ENCODE data around the gene ATP6V0C.
A peak's percentile ranks its signal among the peaks of the same experiment; 100 is the strongest.

ATP6V0C gene

DNA sequence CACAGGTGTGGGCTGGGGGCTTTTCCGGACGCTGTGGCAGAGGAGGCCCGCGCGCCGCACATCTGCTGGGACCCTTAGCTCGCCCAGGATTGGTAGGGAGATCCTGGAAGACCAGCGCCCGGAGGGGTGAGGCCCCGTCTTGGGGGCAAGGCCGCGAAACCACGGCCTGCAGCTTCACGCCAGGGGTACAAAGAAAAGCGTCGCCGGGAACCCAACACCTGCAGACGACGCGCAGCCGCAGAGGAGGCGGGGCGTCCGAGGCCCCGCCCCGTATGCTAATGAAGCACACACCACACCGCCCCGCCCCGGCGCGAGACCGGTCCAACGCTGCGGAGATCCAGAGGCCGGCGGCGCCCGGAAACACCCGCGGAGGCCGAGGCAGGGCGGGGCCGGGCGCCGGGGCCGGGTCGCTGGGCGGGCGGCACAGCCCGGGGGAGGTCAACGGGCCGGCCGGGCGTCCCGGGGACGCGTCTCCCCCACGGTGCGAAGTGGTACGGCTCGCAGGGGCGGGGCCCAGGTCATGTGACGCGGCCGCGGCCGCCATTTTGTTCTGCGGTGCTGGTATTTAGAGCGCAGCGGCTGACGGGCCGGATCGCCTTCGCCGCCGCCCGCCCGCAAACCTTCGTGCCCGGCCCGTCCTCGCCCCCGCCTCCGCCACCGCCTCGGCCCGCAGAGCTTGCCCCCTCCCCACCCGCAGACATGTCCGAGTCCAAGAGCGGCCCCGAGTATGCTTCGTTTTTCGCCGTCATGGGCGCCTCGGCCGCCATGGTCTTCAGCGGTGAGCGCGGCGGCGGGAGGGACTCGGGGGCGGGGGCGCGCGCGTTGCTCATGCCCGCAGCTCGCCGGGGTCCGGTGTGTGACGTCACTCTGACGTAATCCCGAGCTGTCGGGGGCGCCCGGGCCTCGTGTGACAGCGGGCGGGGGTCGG is at the start of gene ATP6V0C:
Gene ATP6V0C, plus strand, starts transcription at position 548 of the 928 bp plus-strand sequence. Its CDS starts 152 bp downstream, at position 700.
- peak; percentile 88 to 90 for DNase-seq (ENCODE audit: low read depth in 2 of 2)

DNA sequence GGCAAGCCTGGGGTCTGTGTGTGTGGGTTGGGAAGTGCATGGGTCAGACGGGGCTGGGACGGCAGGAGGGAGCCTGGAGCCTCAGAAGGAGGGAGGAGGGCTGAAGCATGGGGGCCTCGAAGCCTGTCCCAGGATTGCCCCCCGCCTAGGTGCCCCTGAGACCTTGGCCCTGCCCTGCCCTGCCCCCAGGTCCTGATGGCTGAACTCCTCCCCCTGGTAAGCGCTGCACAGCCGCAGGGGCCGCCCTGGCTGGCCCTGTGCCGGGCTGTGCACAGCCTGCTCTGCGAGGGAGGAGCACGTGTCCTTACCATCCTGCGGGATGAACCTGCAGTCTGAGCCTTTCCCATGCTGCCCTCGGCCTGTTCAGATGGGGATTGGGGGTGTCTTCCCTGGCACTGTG is 49.4 kb upstream of the ATP6V0C start:
- DNase-seq (ENCODE audit: low read depth in 2 of 2) = no peak

DNA sequence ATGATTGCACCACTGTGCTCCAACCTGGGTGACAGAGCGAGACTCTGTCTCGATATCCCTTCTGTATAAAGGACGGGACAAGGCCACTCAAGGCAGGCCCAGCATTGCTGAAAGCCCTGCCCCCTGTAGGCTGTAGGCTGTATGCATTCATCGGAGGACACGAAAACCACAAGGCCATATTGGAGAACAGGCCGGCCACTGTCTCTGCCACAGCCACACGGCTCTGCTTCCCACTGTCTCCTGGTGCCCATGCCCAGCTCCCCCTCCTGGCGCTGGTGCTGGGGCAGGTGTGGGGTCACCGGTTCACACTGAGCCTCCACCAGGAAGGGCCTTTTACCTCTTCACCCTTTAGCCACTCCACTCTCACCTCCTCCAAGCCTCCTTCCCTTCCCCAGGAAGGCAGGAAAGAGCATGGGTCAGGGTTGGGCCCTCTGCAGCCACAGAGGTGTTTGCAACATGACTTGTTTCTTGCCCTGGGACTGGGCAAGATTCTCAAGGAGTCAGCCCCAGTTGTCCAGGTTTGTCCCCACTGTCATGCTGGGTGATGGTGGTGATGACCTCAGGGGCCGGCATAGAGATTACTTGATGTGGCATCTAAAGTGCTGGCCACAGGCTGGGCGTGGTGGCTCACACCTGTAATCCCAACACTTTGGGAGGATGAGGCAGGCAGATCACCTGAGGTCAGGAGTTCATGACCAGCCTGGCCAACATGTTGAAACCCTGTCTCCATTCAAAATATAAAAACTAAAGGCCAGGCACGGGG is 47.9 kb upstream of the ATP6V0C start:
- DNase-seq (ENCODE audit: low read depth in 2 of 2) = no peak

DNA sequence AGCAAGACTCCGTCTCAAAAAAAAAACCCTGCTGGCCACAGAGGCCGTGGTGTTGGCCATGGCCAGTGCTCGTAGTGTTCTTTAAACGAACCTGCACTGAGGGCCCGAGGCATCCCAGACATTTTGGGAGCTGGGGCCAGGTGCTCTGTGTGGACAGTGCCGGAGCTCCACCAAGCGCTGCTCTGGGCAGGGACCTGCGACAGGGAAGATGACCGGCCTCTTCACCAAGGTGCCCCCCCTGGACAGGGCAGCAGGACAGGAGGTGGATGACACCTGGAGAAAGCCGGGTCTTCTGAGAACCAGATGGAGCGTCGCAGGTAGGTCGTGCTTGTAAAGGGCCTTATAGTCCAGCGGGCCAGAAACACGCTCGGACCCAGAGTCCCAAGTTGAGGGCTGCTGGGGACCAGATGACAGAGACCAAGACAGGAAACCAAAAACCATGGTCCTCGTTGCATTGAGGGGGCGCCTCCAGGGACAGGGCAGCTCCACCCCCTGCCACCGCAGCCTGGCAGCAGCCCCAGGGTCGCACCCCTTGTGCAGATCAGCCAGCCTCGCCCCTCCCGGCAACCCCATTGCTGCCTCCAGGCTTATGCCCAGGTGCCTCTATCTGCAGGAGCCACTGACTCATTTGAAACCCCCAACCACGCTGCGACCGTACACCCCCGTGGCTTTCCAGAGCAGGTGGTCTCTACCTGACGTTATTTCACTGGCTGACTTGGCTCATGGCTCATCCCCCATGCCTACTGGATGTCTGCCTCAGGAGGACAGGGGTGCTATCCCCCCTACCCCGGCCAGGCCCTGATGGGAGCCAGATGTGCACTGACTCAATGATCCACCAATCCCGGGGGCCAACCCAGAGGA is 46.9 kb upstream of the ATP6V0C start:
- DNase-seq (ENCODE audit: low read depth in 2 of 2) = no peak

DNA sequence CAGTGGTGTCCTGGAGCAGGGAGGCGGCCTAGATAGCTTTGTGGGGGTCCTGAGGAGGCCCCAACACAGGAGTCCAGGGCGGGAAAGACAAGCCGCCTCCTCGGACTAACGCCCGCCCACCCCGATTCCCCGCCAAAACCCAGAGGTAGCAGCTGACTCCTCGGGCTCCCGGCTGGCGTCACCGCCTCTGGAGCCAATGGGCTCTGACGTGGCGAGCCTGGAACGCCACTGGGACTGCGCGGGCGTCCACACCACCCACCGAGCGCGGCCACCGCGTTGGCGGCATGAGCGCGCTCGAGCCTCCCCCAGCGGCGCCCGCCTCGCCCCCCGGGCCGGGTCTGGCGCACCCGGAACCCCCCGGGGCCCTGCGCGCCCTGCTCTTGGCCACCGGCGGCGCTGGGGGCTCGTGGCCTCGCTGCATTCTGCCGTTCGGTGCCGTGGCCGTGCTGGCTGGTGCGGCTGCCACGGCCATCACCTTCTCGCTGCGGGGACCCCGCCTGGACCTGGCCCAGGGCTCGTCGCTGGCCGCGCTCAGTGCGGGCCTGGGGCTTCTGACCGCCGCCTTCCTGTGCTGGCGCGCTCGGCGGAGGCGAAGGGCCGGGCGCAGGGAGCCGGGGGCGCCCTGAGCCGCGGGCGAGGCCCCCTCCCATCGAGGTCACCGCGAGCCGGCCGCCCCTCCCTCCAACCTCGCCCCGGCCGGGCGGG is 46.1 kb upstream of the ATP6V0C start:
- no peak for DNase-seq (ENCODE audit: low read depth in 2 of 2)

DNA sequence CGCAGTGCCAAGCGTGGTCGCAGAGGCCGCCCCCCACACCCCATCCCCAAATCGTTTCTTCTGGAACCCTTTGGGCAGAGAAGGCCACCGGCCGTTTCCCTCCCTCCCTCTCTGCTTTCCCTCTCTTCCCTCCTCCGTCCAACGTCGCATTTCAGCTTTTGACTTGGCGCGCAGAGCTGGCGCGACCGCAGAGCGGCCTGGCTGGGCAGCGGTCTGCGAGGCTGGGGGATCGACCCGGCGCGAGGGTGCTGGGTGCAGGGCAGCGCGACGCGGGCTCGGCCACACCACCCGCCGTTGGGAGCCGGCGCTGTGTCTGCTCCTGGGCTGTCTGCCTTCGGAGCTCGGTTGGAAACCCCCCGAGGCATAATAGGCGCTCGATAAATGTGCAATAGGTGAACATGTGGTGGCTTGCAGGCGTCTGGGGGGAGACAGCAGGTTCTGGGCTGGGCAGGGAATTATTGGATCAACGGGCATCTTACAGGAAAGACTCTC is 45.5 kb upstream of the ATP6V0C start:
- DNase-seq (ENCODE audit: low read depth in 2 of 2) = no peak

DNA sequence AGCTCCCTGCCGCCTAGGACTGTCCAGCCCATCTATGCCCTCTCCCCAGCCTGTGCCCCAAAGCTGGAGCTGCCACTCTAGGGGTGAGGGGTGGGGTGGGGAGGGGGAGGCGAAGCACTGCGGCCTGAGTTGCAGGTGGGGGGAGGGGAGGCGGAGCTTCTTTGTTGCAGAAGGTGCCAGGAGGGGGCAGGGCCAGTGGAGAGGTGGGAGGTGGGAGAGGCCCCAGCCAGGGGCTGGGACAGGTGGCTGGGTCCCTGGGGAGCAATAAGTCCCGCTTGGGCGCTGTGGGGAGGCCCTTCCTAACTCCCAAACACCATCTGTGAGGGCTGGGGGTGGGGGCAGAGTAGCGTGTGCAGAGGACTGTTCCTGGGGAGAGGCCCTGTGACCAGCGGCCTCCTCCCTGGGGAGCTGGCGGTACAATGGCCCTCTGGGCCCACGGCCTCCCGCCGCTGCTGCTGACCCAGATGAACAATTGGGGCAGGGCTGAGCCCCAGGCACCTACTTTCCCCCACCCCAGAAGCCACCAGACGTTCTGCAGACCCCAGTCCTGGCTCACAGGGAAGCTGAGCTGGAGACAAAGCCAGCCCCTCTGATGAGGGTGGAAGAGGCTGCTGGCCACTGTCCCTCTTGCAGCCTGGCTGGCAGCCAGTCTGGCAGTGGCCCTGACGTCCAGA is 44.9 kb upstream of the ATP6V0C start:
- DNase-seq (ENCODE audit: low read depth in 2 of 2) = no peak

DNA sequence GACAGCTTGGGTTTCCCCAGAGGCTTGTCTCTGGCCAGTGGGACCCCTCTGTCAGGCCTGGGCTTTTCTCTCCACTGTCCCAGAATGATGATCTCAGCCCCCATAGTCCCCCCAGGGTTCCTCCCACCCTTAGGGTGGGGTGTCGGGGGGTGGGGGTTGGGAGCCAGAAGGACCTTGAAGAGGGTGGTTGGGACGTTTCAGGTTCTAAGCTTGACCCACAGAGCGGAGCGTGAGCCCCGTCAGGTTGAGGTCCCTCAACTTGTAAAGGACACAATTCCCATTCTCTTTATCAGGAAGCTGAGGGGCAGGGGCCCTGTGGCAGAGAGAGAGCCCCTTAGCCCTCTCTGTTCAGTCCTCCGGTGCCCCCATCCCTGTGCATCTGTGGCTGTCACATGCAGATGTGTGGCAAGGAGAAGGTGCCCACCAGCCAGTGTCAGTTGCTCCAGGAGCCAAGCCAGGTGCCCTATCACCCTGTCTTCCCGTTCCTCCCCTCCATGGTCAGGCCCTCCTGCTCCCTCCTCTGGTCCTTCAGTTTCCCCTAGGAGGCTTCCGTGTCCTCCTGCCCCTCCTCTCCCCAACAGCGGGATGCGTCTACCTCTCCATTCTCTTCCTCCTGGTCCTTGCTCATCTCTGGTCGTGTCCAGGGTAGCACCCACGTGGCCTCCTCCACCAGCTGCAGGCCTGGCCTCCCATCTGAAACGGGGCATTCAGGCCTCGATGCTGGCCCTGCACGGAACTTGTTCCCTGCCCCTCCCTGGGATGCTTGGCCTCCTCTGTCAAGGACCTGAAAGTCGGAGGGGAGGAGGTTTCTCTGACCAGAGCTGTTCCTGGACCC is 44.1 kb upstream of the ATP6V0C start:
- DNase-seq (ENCODE audit: low read depth in 2 of 2) = no peak

DNA sequence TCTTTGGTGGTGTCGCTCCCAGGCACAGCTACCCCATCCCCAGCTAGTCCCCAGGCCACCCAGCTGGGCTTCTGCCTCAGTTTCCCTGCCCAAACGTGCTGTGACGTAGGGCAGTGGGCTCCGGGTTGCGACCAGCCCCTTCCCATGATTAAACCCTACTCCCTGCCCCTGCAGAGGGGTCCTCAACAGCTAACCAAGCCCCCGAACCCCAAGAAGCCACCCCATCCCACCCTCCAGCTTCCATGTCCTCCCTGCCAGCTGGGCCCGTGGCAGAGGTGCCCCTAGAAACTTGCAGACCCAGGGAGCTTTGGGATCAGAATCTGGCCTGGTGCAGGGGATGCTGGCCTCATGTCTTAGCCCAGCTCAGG is 43.5 kb upstream of the ATP6V0C start:
- no peak for DNase-seq (ENCODE audit: low read depth in 2 of 2)

DNA sequence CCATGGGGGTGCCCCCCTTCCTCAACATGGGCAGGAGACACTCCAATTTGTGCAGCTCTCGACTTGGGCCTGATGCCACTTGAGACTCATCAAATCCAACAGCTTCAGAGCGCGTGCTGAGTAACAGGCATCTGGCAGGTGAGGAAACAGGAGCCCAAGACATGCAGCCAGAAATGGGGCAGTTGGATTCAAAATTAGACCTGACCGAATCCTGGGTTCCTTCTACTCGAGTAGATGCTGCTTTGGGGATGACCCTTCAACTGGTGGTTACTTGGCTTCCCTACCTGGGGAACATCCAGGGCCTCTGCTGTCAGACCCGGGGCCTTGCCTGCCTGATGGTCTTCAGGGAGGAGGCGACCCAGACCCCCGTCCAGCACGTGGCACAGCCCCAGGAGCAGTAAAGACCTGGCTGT is 43.1 kb upstream of the ATP6V0C start:
- DNase-seq (ENCODE audit: low read depth in 2 of 2) = no peak

DNA sequence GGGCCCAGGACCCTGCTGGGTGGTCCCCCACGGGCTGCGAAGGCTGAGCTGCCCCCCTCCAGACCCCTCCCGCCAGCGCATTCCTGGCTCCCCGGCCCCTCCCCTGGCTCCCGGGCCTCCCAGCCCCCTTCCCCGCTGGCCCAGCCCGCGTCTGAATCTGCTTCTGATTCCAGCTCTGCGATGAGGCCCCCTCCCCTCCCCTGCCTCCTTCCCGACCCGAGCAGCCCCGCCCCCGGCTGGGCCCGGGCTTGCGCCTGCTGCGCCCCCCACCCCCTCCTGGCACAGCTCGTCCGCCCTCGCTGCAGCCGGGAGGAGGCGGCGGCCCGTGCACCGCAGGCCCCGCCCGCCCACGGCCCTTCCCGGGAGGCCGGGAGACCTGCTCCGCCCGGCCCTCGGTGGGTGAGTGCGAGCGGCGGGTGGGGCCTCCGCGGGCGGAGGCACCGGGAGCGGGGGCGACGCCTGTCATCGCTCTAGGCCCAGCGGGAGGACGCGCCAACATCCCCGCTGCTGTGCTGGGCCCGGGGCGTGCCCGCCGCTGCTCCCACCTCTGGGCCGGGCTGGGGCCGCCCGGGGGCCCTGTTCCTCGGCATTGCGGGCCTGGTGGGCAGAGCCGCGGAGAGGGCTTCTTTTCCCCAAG is 42.6 kb upstream of the ATP6V0C start, which contains the start of gene NTN3:
Gene NTN3, plus strand, starts transcription at position 282 of the 637 bp plus-strand sequence. CDS start 405 bp downstream, outside the sequence.
- DNase-seq (ENCODE audit: low read depth in 2 of 2) = no peak

DNA sequence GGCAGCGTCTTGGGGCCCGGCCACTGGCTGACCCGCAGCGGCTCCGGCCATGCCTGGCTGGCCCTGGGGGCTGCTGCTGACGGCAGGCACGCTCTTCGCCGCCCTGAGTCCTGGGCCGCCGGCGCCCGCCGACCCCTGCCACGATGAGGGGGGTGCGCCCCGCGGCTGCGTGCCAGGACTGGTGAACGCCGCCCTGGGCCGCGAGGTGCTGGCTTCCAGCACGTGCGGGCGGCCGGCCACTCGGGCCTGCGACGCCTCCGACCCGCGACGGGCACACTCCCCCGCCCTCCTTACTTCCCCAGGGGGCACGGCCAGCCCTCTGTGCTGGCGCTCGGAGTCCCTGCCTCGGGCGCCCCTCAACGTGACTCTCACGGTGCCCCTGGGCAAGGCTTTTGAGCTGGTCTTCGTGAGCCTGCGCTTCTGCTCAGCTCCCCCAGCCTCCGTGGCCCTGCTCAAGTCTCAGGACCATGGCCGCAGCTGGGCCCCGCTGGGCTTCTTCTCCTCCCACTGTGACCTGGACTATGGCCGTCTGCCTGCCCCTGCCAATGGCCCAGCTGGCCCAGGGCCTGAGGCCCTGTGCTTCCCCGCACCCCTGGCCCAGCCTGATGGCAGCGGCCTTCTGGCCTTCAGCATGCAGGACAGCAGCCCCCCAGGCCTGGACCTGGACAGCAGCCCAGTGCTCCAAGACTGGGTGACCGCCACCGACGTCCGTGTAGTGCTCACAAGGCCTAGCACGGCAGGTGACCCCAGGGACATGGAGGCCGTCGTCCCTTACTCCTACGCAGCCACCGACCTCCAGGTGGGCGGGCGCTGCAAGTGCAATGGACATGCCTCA is 41.9 kb upstream of the ATP6V0C start:
- no peak for DNase-seq (ENCODE audit: low read depth in 2 of 2)

DNA sequence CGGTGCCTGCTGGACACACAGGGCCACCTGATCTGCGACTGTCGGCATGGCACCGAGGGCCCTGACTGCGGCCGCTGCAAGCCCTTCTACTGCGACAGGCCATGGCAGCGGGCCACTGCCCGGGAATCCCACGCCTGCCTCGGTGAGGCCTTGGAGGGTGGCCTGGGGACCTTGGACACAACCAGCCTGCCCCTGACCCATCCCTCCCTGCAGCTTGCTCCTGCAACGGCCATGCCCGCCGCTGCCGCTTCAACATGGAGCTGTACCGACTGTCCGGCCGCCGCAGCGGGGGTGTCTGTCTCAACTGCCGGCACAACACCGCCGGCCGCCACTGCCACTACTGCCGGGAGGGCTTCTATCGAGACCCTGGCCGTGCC is 41.3 kb upstream of the ATP6V0C start:
- no peak for DNase-seq (ENCODE audit: low read depth in 2 of 2)

DNA sequence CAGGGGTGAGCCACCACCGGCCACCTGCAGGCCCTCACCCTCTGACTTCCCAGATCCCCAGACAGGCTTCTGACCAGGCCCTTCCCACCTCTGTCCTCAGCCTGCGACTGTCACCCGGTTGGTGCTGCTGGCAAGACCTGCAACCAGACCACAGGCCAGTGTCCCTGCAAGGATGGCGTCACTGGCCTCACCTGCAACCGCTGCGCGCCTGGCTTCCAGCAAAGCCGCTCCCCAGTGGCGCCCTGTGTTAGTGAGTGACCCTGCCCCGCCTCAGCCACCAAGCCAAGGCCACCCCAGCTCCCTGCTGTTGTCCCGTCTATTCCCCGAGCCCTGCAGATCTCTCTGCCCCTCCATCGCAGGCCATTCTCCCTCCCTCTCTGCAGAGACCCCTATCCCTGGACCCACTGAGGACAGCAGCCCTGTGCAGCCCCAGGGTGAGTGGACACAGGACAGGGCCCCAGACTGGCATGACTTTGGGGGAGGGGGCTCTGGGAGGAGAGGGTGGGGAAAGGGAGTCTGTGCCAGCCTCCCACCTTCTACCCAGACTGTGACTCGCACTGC is 40.8 kb upstream of the ATP6V0C start:
- DNase-seq (ENCODE audit: low read depth in 2 of 2) = no peak

DNA sequence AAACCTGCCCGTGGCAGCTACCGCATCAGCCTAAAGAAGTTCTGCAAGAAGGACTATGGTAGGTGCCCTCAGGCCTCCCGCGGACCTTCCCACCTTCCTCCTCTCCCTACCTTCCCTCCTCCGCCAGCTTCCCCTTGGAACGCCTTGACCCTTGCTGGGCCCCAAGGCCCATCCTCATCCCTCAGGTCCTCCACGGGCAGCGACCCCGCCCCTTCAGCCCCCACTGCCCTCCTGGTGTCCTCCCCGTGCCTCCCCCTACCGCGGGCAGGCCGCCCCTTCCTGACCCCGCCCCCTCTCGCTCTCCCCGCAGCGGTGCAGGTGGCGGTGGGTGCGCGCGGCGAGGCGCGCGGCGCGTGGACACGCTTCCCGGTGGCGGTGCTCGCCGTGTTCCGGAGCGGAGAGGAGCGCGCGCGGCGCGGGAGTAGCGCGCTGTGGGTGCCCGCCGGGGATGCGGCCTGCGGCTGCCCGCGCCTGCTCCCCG is 40.3 kb upstream of the ATP6V0C start:
- peak in 1 of 2 donors; percentile 32 for DNase-seq (ENCODE audit: low read depth in 2 of 2)

DNA sequence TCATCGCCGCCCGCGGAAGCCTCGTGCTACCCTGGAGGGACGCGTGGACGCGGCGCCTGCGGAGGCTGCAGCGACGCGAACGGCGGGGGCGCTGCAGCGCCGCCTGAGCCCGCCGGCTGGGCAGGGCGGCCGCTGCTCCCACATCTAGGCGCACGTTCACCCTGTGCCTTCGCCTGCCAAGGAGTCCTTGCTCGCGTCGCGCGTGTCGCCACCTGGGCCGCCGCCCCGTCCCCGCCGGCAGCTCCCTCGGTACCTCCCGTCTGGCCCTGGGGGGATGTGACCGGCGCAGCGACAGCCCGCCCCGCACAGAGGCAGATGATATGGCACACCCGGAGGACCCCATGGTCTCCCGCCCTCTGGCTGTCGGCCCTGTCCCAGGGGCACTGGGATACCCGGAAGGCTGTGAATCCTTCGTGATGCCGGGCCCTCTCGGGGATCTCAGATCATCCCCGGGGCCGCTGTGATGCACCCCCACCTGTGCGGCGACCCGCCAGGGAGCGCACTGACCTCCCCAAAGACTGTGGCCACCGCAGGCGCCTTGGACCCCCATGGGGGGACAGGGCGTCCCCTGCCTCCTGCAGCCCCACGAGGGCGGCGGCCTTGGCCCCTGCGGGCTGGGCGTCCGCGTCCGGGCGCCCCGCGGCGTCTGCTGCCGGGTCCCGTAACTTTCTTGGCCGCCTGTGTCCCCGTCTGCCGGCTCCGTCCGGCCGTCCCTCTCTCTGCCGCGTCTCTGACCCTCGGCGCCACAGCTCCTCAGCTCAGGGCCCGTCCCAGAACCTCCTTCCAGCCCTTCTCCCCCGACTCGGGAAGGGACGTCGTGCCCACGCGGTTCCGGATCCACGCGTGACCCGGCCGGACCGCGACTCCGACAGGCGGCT is 39.5 kb upstream of the ATP6V0C start:
- DNase-seq (ENCODE audit: low read depth in 2 of 2) = peak; percentile 41 to 45
